T-cell (primary cell): ENCODE results near the gene FAAP100. TPM values are rescaled to one million over a fixed set of nuclear protein-coding genes. Genes with fewer than 3 reads are reported as not detected.

Experiments
- ATAC-seq, 4 experiments: fragments of 200-7000 bp in 3 of 4; fragments of 150-1000 bp in 1 of 4; cut with Tn5 transposase; replicated peaks in 1 of 4; 1 replicate in 3 of 4; 2 replicates in 1 of 4; pipeline ENCODE4 v1.10.0; 2021; ENCODE audit warnings: moderate library complexity in 3 of 4, mild to moderate bottlenecking in 2 of 4, moderate number of reproducible peaks in 1 of 4
- CTCF ChIA-PET, 2 donors: fragments of 300-600 bp; sonication (Branson Sonifier 250); formaldehyde crosslinking; loops; one replicate each; lab custom pipeline; 2022; ENCODE audit warnings: antibody characterized with exemption in 2 of 2; lab: Charles Lee
- POLR2A ChIA-PET, 2 donors: fragments of 300-600 bp; sonication (Branson Sonifier 250); formaldehyde crosslinking; loops; one replicate each; lab custom pipeline; 2022; ENCODE audit warnings: antibody characterized with exemption in 2 of 2; lab: Charles Lee
- DNase-seq, 35 experiments: peaks; one replicate each; pipeline versions ENCODE4 v3.0.0 to v3.0.0-alpha.2; 2013 to 2023
- H3K27ac ChIP-seq: one replicate; pipeline ENCODE4 v1.5.1; 2013; ENCODE audit warnings: low read length
- H3K27me3 ChIP-seq, 2 experiments: replicated peaks in 1 of 2; 1 replicate in 1 of 2; 2 replicates in 1 of 2; pipeline versions ENCODE4 v1.6.1 to v1.7.0; 2013; ENCODE audit warnings: low read length in 1 of 2, mixed read lengths in 1 of 2; ENCODE audit not compliant: control insufficient read depth in 2 of 2, insufficient read depth in 2 of 2; ENCODE audit errors: extremely low read depth in 1 of 2
- H3K36me3 ChIP-seq, 2 donors: 1 replicate in 1 of 2; 2 replicates in 1 of 2; pipeline versions ENCODE4 v1.6.1 to v1.7.0; 2013; ENCODE audit warnings: low read length in 1 of 2; ENCODE audit not compliant: control insufficient read depth in 2 of 2, insufficient read depth in 1 of 2; ENCODE audit errors: extremely low read depth in 1 of 2
- H3K4me1 ChIP-seq, 2 experiments: 1 replicate in 1 of 2; 2 replicates in 1 of 2; pipeline versions ENCODE4 v1.6.1 to v1.7.0; 2013; ENCODE audit warnings: low read length in 2 of 2, mixed read lengths in 1 of 2; ENCODE audit not compliant: insufficient read depth in 2 of 2, control insufficient read depth in 1 of 2; ENCODE audit errors: extremely low read depth in 1 of 2
- H3K4me3 ChIP-seq, 2 donors: 1 replicate in 1 of 2; 2 replicates in 1 of 2; pipeline versions ENCODE4 v1.5.1 to v1.7.0; 2013; ENCODE audit warnings: mild to moderate bottlenecking in 2 of 2, low read length in 1 of 2, moderate library complexity in 1 of 2; ENCODE audit not compliant: control insufficient read depth in 1 of 2; ENCODE audit errors: extremely low read depth in 1 of 2
- H3K9me3 ChIP-seq: 2 replicates; pipeline ENCODE4 v1.7.0; 2013
- H3K27ac Mint-ChIP-seq, 2 donors: one replicate each; pipeline ENCODE4 v1.8.0; 2020 to 2021; ENCODE audit warnings: mild to moderate bottlenecking in 2 of 2, mixed read lengths in 2 of 2
- H3K27me3 Mint-ChIP-seq, 2 donors: one replicate each; pipeline ENCODE4 v1.8.0; 2021 to 2022; ENCODE audit warnings: mixed read lengths in 2 of 2
- H3K36me3 Mint-ChIP-seq: one replicate; pipeline ENCODE4 v1.8.0; 2021; ENCODE audit warnings: mixed read lengths
- H3K4me1 Mint-ChIP-seq, 3 donors: one replicate each; pipeline ENCODE4 v1.8.0; 2020 to 2022; ENCODE audit warnings: mixed read lengths in 3 of 3, mild to moderate bottlenecking in 1 of 3
- H3K4me3 Mint-ChIP-seq, 3 donors: one replicate each; pipeline ENCODE4 v1.8.0; 2020 to 2022; ENCODE audit warnings: mild to moderate bottlenecking in 3 of 3, mixed read lengths in 3 of 3, moderate library complexity in 3 of 3
- H3K9me3 Mint-ChIP-seq, 3 donors: one replicate each; pipeline ENCODE4 v1.8.0; 2020 to 2022; ENCODE audit warnings: mixed read lengths in 3 of 3
- WGBS: methylation state at CpG from one replicate; pipeline ENCODE4 v1.1.5; 2013; ENCODE audit warnings: missing lambda C conversion rate; ENCODE audit not compliant: insufficient coverage; 5-methylcytosine and 5-hydroxymethylcytosine counted together
- total RNA-seq, 35 experiments: library from RNA in 6 of 35; stranded (reverse) in 6 of 35; fragments of 120-200 nt in 1 of 35; gene quantifications; one replicate each; pipeline versions ENCODE4 v1.2.1 to v1.2.4 and lab custom pipeline; 2013 to 2026

Gene FAAP100
- total RNA-seq, 5 donors from 2014 or later (not counting 1 experiment from before 2014, with no cell fraction given): 31.7 to 62.1 (median 59.0) TPM

- Mint-ChIP-seq H3K27ac (no peak overlapping the region), H3K4me1 (peaks cover 0 to 7% (median 0%) of the 10 kb centered on the region in 3 donors), H3K36me3 (peaks cover 38% of the 10 kb centered on the region), H3K4me3 (no peak overlapping the region), H3K27me3 (no peaks in the 10 kb centered on the region), H3K9me3 (no peaks in the 10 kb centered on the region)
- Histone ChIP-seq H3K27me3 (no peaks in the 10 kb centered on the region), H3K4me1 (no peaks in the 10 kb centered on the region), H3K27ac (no peak overlapping the region), H3K9me3 (no peaks in the 10 kb centered on the region), H3K36me3 (peaks cover 25 to 73% of the 10 kb centered on the region in 2 donors), H3K4me3 (no peak overlapping the region)
- no peak for DNase-seq
- ChIA-PET CTCF (no interaction called here), POLR2A (no interaction called here)
- ATAC-seq: no peak
- 100% methylated on average over 8 of the region's 12 CpGs for WGBS
Measured at GRCh38 chr17:81572563-81573168, 20.5 kb upstream of the FAAP100 start.

DNA sequence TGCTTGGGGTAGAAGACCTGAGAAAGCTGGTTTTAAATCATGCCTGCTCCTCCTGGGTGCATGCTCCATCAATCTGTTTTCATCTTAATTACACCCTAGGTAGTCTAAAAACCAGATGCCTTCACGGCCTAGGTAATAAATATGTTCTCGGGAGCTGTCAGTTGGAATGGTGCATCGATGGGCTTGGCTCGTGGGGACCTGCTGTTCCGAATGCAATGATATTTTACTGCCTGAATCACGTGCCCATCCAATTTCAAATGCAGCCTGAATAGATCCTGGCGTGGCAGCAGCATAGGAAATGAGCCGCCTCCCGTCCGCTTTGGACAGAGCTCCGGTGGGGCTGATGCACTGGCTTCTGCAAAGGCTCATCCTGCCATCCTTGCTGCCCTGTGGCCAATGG, 18.8 kb upstream of the FAAP100 start:
- POLR2A ChIA-PET: no interaction called here
- H3K36me3 ChIP-seq: peaks cover 25 to 80% of the 10 kb centered on the region in 2 donors
- Mint-ChIP-seq H3K4me1 (no peaks in the 10 kb centered on the region), H3K27me3 (no peaks in the 10 kb centered on the region), H3K27ac (no peak overlapping the region), H3K4me3 (no peak overlapping the region), H3K36me3 (peaks cover 48% of the 10 kb centered on the region), H3K9me3 (no peaks in the 10 kb centered on the region)
- no peak overlapping the region for H3K27ac ChIP-seq
- no peak for DNase-seq
- no peak for ATAC-seq
- H3K9me3 ChIP-seq: no peaks in the 10 kb centered on the region
- CTCF ChIA-PET: no interaction called here
- no peak overlapping the region for H3K4me3 ChIP-seq
- no peaks in the 10 kb centered on the region for H3K27me3 ChIP-seq
- 93% methylated on average over 11 of the region's 11 CpGs for WGBS
- H3K4me1 ChIP-seq: no peaks in the 10 kb centered on the region

DNA sequence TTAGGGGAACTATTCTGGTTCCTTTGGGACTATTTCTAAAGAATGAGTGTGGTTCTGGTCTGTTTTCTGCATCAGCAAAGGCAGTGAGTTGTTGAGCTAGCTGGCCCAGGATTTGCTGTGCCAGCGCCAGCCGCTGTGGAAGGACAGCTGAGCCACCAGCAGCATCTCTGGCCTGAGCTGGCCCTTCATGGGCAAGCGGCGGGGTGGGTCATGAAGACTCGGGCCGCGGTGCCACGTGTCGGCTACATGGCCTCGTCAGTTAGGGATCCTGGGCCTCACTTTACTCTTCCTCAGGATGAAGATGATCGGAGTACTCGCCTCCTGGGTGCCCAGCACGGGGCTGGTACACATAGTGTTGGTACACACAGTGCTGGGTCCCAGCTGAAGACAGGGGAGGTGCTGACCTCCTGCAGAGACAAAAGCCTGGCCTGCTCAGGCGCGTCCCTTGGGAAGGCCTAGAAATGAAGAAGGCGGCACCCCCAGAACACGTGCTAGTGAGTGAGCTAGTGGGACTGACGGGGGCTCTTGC, 17.9 kb upstream of the FAAP100 start:
- Mint-ChIP-seq H3K9me3 (no peaks in the 10 kb centered on the region), H3K27me3 (no peaks in the 10 kb centered on the region), H3K4me1 (no peaks in the 10 kb centered on the region), H3K36me3 (peaks cover 51% of the 10 kb centered on the region), H3K4me3 (no peak overlapping the region), H3K27ac (no peak overlapping the region)
- Histone ChIP-seq H3K4me3 (no peak overlapping the region), H3K4me1 (no peaks in the 10 kb centered on the region), H3K27ac (no peak overlapping the region), H3K9me3 (no peaks in the 10 kb centered on the region), H3K36me3 (peaks cover 26 to 81% of the 10 kb centered on the region in 2 donors), H3K27me3 (no peaks in the 10 kb centered on the region)
- WGBS: 98% methylated on average over 16 of the region's 18 CpGs
- ATAC-seq (no peak), DNase-seq (no peak)
- ChIA-PET CTCF (no interaction called here), POLR2A (interaction anchor here in 1 of 2 donors (0.6 kb wide), 1 partner anchor 49 kb away, joined by 3 read pairs; no protein-coding TSS in a partner anchor)

DNA sequence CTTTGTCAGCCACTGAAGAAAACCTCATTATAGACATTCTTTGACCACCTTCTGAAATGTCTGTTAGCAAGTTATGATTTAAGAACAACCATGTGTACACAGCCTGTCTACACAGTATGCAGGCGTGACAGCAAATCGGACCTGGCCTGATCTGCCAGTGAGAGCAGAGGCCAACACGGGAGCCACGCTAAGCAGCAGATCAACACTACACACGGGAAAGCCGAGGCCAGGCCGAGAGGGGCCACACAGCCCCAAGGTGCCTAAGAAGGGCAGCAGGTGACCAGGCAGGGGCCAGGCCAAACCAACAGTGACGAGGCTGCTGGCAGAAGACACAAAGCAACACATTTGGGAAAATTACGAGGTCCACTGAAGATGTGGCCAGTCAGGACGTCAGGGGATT, 16.3 kb upstream of the FAAP100 start:
- ATAC-seq: no peak
- Histone ChIP-seq H3K27ac (no peak overlapping the region), H3K4me3 (no peak overlapping the region), H3K4me1 (peaks cover 0 to 3% of the 10 kb centered on the region in 2 experiments), H3K27me3 (no peaks in the 10 kb centered on the region), H3K9me3 (no peaks in the 10 kb centered on the region), H3K36me3 (peaks cover 13 to 77% of the 10 kb centered on the region in 2 donors)
- Mint-ChIP-seq H3K27me3 (no peaks in the 10 kb centered on the region), H3K9me3 (no peaks in the 10 kb centered on the region), H3K27ac (no peak overlapping the region), H3K4me3 (no peak overlapping the region), H3K4me1 (no peaks in the 10 kb centered on the region), H3K36me3 (peaks cover 45% of the 10 kb centered on the region)
- CTCF ChIA-PET: no interaction called here
- POLR2A ChIA-PET: interaction anchor here in 1 of 2 donors (0.6 kb wide), 1 partner anchor 289 kb away, joined by 14 read pairs; no protein-coding TSS in a partner anchor
- WGBS: 98% methylated on average over 10 of the region's 10 CpGs
- no peak for DNase-seq

DNA sequence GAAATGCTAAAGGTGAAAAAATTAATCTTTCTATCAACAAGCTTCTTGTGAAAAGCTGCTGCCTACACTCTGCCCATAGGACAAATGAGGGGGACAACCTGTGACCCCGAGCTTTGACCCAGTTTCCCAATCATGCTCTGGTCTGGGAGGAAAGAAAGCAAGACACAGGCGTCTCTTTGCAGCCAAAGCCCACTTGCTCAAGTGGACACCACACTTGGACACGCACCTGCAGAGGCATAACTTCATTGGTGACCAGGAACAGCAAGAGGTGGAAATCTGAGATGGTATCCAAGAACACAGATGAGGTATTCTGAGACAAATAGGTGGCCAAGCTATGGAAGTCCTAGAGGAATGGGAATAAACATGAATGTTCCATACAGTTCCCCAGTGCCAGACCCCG, 15.0 kb upstream of the FAAP100 start:
- H3K27me3 Mint-ChIP-seq: no peaks in the 10 kb centered on the region
- H3K4me3 Mint-ChIP-seq: no peak overlapping the region
- Histone ChIP-seq H3K9me3 (no peaks in the 10 kb centered on the region), H3K27me3 (no peaks in the 10 kb centered on the region), H3K4me3 (no peak overlapping the region), H3K4me1 (peaks cover 0 to 3% of the 10 kb centered on the region in 2 experiments), H3K27ac (no peak overlapping the region), H3K36me3 (peaks cover 13 to 86% of the 10 kb centered on the region in 2 donors)
- ChIA-PET POLR2A (no interaction called here), CTCF (no interaction called here)
- ATAC-seq: no peak
- H3K9me3 Mint-ChIP-seq: no peaks in the 10 kb centered on the region
- DNase-seq: no peak
- H3K36me3 Mint-ChIP-seq: peaks cover 39% of the 10 kb centered on the region
- H3K27ac Mint-ChIP-seq: no peak overlapping the region
- 83% methylated on average over 3 of the region's 4 CpGs for WGBS
- H3K4me1 Mint-ChIP-seq: no peaks in the 10 kb centered on the region

DNA sequence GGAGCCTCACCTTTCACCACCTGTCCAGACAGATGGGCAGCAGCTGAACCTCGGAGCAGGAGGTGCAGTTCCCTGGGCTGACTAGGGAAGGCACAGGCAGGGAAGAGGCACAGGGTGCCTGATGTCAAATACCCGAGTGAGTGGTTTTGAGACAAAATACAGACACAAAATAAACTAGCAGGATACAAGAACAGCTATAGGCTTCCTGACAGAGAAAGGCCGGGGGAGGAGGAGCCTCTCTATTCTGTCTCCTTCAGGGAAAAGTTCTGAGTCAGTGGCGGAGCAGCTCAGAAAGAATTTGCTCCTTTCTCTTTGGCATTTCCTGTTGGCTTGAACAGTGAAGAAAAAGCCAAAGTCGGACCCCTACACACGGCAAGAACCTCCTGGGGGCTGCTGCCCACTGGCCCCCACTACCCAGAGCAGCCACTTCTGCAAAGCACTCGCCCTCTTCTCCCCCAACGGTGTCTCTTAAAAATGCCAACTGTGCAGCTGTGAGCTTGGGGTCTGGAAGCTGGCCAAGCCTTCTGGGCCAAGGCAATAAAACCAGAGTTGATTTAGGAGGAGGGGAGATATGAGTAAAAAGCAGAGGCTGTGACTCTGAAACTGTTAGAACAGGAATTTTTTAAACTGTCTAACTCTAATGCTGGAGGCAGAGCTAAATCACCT, 14.4 kb upstream of the FAAP100 start:
- Histone ChIP-seq H3K4me1 (peaks cover 0 to 3% of the 10 kb centered on the region in 2 experiments), H3K27me3 (no peaks in the 10 kb centered on the region), H3K9me3 (no peaks in the 10 kb centered on the region), H3K4me3 (no peak overlapping the region), H3K27ac (no peak overlapping the region), H3K36me3 (peaks cover 13 to 87% of the 10 kb centered on the region in 2 donors)
- Mint-ChIP-seq H3K4me3 (no peak overlapping the region), H3K4me1 (no peaks in the 10 kb centered on the region), H3K27ac (no peak overlapping the region), H3K27me3 (no peaks in the 10 kb centered on the region), H3K9me3 (no peaks in the 10 kb centered on the region), H3K36me3 (peaks cover 39% of the 10 kb centered on the region)
- DNase-seq (no peak), ATAC-seq (no peak)
- WGBS: 35% methylated on average over 2 of the region's 8 CpGs
- POLR2A ChIA-PET: no interaction called here
- CTCF ChIA-PET: interaction anchor here in 1 of 2 donors (0.6 kb wide), 1 partner anchor 595 kb away, joined by 4 read pairs; no protein-coding TSS in a partner anchor
